GM20000 (cell line): ENCODE results near the gene ANKRD29.
A peak's percentile ranks its signal among the peaks of the same experiment; 100 is the strongest.

Experiments
- DNase-seq: peaks from one replicate; pipeline ENCODE4 v3.0.0; 2012; ENCODE audit warnings: low spot score
- CTCF ChIP-seq: IDR thresholded peaks from 2 replicates; pipeline ENCODE4 v1.5.1; 2012; ENCODE audit warnings: mild to moderate bottlenecking, control low read depth; ENCODE audit errors: extremely low read depth, missing control alignments

Gene ANKRD29

GRCh38 chr18:23671564-23671963, 8.9 kb upstream of the ANKRD29 start:
- no peak for DNase-seq
- TF ChIP-seq CTCF: no peak

- no peak for DNase-seq
Observed at GRCh38 chr18:23669804-23670405, 7.2 kb upstream of the ANKRD29 start.

GRCh38 chr18:23669202-23669766, 6.6 kb upstream of the ANKRD29 start:
- no peak for DNase-seq
- TF ChIP-seq CTCF: no peak

More at GRCh38 chr18:23669804-23670405, 7.2 kb upstream of the ANKRD29 start:
- no peak for TF ChIP-seq CTCF

- no peak for DNase-seq
- TF ChIP-seq CTCF: no peak
Observed at GRCh38 chr18:23668731-23669130, 6.0 kb upstream of the ANKRD29 start.

GRCh38 chr18:23667114-23667513, 4.4 kb upstream of the ANKRD29 start:
- TF ChIP-seq CTCF: no peak
- no peak for DNase-seq

- TF ChIP-seq CTCF: no peak
- no peak for DNase-seq
Observed at GRCh38 chr18:23664674-23665073, 2.0 kb upstream of the ANKRD29 start.

- TF ChIP-seq CTCF: no peak
- peak; percentile 28 for DNase-seq
Observed at GRCh38 chr18:23661735-23662308, 889 bp downstream of the ANKRD29 start.
